Upper lobe of left lung (tissue), 4 donors: Measurements from ENCODE around the gene COL17A1.

ENCODE experiments used
- POLR2A ChIP-seq, 4 donors: fragments of 450-650 bp; IDR thresholded peaks; one replicate each; pipeline ENCODE4 v1.5.1; 2016 to 2017; ENCODE audit warnings: antibody characterized with exemption in 4 of 4, mild to moderate bottlenecking in 2 of 4
- TF ChIP-seq, protein P1 (sequence below), 6 experiments: fragments of 450-650 bp in 4 of 6; fragments of 200-600 bp in 2 of 6; sonication (generic) in 2 of 6; IDR thresholded peaks; one replicate each; pipeline ENCODE4 v1.5.1; 2016 to 2019; ENCODE audit warnings: antibody characterized with exemption in 6 of 6

DNA sequence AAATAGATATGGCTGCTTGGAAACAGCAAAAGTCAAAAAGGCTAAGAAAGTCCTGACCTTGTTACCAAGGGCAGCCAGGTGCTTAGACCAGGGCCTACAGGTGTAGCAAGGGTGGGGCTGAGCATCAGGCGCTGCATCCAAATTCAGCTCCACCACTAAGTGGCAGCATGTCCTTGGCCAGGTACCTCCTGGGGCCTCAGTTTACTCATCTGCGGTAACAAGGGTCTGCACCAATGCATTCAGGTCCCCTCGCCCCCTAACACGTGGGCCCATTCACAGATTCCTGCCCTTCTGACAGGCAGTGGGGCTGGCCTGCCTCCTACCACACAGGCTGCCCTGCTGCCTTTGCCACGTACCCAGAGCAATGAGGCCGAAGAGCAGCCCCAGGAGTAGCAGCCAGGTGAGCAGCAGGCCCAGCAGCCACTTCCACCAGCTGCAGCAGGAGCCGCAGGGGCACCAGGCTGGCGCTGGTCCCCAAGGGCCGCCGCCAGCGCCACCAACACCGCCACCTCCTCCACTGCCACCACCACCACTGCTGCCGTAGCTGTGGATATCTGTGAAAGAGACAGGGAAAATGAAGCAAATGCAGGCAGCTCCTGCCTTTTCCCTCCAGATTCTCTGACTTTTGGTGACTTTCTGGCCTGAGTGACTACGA, 28.9 kb downstream of the COL17A1 start:
- TF ChIP-seq, protein P1, sequence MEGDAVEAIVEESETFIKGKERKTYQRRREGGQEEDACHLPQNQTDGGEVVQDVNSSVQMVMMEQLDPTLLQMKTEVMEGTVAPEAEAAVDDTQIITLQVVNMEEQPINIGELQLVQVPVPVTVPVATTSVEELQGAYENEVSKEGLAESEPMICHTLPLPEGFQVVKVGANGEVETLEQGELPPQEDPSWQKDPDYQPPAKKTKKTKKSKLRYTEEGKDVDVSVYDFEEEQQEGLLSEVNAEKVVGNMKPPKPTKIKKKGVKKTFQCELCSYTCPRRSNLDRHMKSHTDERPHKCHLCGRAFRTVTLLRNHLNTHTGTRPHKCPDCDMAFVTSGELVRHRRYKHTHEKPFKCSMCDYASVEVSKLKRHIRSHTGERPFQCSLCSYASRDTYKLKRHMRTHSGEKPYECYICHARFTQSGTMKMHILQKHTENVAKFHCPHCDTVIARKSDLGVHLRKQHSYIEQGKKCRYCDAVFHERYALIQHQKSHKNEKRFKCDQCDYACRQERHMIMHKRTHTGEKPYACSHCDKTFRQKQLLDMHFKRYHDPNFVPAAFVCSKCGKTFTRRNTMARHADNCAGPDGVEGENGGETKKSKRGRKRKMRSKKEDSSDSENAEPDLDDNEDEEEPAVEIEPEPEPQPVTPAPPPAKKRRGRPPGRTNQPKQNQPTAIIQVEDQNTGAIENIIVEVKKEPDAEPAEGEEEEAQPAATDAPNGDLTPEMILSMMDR (IDR thresholded peaks at IDR 0.05), result no peak
- no peak for TF ChIP-seq POLR2A (IDR thresholded peaks at IDR 0.05)
